H7 (cell line): ENCODE data around the gene ARHGAP40. TPM values are rescaled to one million over a fixed set of nuclear protein-coding genes. Genes with fewer than 3 reads are reported as not detected.
A peak's percentile ranks its signal among the peaks of the same experiment; 100 is the strongest.

Experiments
- DNase-seq: peaks from one replicate; pipeline ENCODE4 v3.0.0; 2012
- H3K27me3 ChIP-seq: 2 replicates; pipeline ENCODE4 v1.6.0; 2011; ENCODE audit warnings: mild to moderate bottlenecking, low read length; ENCODE audit not compliant: control insufficient read depth, insufficient read depth
- H3K36me3 ChIP-seq: replicated peaks from 2 replicates; pipeline ENCODE4 v1.5.1; 2011; ENCODE audit warnings: low read length; ENCODE audit not compliant: control insufficient read depth, insufficient read depth
- H3K4me3 ChIP-seq: 2 replicates; pipeline ENCODE4 v1.5.1; 2011; ENCODE audit warnings: low read depth, mild to moderate bottlenecking, control low read depth, low read length, moderate library complexity; ENCODE audit not compliant: insufficient read depth
- total RNA-seq: library from RNA; depleted of rRNA; stranded (reverse); fragments of >200 nt; shearing (Covaris generic); gene quantifications from 2 replicates; pipeline ENCODE4 v1.2.3, GENCODE V29; 2014; rRNA removed

Gene ARHGAP40
- total RNA-seq, 1 experiment from 2014 or later: 13.2 TPM

GRCh38 chr20:38685271-38685670 is 83.7 kb downstream of the ARHGAP40 start:
- H3K27me3 ChIP-seq: peaks cover 1% of the 10 kb centered on the region; the same call in 1 of the 2 replicates
- DNase-seq: no peak
- H3K4me3 ChIP-seq: no peak overlapping the region
- no peaks in the 10 kb centered on the region for H3K36me3 ChIP-seq

GRCh38 chr20:38685853-38686473 is 84.4 kb downstream of the ARHGAP40 start:
- no peak overlapping the region for H3K4me3 ChIP-seq
- H3K27me3 ChIP-seq: peaks cover 1% of the 10 kb centered on the region; the same call in 1 of the 2 replicates
- H3K36me3 ChIP-seq: no peaks in the 10 kb centered on the region
- peak; percentile 67 for DNase-seq

- H3K36me3 ChIP-seq: no peaks in the 10 kb centered on the region
- no peaks in the 10 kb centered on the region; the same call in 1 of the 2 replicates for H3K27me3 ChIP-seq
- peak; percentile 78 for DNase-seq
- H3K4me3 ChIP-seq: no peak overlapping the region
These were observed 91.1 kb downstream of the ARHGAP40 start for GRCh38 chr20:38692436-38693411.

GRCh38 chr20:38697306-38697705 is 95.7 kb downstream of the ARHGAP40 start:
- no peak overlapping the region for H3K4me3 ChIP-seq
- no peaks in the 10 kb centered on the region for H3K36me3 ChIP-seq
- DNase-seq: no peak
- H3K27me3 ChIP-seq: no peaks in the 10 kb centered on the region; the same call in 1 of the 2 replicates

- Histone ChIP-seq H3K36me3 (no peaks in the 10 kb centered on the region), H3K27me3 (no peaks in the 10 kb centered on the region; the same call in 1 of the 2 replicates), H3K4me3 (no peak overlapping the region)
- DNase-seq: no peak
These were observed 96.9 kb downstream of the ARHGAP40 start for GRCh38 chr20:38698541-38698940.

- DNase-seq: peak; percentile 83
- H3K4me3 ChIP-seq: no peak overlapping the region
- H3K27me3 ChIP-seq: no peaks in the 10 kb centered on the region; the same call in 1 of the 2 replicates
- no peaks in the 10 kb centered on the region for H3K36me3 ChIP-seq
These were observed 98.5 kb downstream of the ARHGAP40 start for GRCh38 chr20:38700141-38700540.

Other genes with a start within 250 kb of the ARHGAP40 start
- gene SNHG17, start 166.5 kb upstream of the ARHGAP40 start, total RNA-seq: 44.2 and 45.6 TPM in 2 replicates
- gene RALGAPB, start 129.0 kb upstream of the ARHGAP40 start, total RNA-seq: 17.5 and 23.9 TPM in 2 replicates
- gene ADIG, start 20.6 kb upstream of the ARHGAP40 start, total RNA-seq: not detected in 2 replicates
- 0.07 TPM in 1 of 2 replicates, not detected in the other for gene SLC32A1, start 122.7 kb downstream of the ARHGAP40 start, total RNA-seq
- 16.0 and 17.0 TPM in 2 replicates for gene ACTR5, start 146.7 kb downstream of the ARHGAP40 start, total RNA-seq
- gene PPP1R16B, start 203.9 kb downstream of the ARHGAP40 start, total RNA-seq: 19.8 and 23.6 TPM in 2 replicates